Amniotic epithelial cell (primary cell): Measurements from ENCODE around the gene DHDH.
"Not testable (repeated sequence)": the region's sequence is repeated elsewhere in the genome, so short reads cannot be mapped to it uniquely, and the experiment has no call there.

Experiments
- DNase-seq: peaks from one replicate; pipeline ENCODE4 v3.0.0-alpha.2; 2010; ENCODE audit warnings: low read depth

Gene DHDH

DNA sequence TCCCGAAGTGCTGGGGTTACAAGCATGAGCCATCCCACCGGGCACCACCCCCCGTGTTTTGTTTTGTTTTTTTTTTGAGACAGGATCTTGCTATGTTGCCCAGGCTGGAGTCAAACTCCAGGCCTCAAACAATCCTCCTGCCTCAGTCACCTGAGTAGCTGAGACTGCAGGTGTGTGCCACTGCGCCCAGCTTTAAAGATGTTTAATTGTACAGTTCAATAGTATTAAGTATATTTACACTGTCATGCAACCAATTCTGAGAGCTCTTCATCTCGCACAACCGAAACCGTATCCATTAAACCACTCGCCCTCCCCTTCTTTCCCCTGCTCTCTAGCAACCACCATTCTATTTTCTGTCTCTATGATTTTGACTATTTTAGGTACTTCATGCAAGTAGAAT is 17.7 kb upstream of the DHDH start:
- DNase-seq, result no peak

DNA sequence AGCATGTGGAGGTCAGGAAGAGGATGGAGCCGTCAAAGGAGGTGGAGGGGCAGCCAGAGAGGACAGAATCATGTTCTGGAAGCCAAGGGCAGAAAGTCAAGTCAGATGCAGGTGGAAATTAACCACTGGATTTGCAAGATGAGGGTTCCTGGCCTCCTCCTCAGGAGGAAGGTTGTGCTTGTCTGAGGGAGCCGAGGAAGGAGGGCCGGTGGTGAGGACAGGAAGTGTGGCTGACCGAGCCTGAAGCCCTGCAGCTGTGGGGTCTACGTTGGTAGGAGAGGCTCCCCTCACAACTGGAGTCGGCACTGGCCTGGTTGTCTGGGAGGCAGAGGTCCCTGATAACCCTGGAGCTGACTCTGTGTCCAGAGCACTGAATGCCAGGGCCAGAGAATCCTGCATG is 15.4 kb upstream of the DHDH start:
- DNase-seq, result no peak

DNA sequence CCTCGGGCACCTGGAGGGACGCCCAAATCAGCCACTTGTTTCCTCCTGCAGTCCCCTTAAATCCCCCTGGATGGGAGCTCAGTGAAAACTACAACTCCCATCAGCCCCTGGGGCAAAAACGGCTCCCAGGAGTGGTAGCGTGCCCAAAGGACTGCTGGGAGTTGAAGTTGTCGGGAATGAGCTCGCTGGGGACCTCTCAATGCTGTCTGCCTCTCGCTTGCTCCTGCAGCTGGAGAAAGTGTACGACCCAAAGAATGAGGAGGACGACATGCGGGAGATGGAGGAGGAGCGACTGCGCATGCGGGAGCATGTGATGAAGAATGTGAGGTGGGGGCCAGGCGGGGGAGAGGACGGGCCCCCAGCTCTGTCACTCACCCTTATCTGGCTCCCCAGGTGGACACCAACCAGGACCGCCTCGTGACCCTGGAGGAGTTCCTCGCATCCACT is 14.7 kb upstream of the DHDH start:
- peak; percentile 20 for DNase-seq

DNA sequence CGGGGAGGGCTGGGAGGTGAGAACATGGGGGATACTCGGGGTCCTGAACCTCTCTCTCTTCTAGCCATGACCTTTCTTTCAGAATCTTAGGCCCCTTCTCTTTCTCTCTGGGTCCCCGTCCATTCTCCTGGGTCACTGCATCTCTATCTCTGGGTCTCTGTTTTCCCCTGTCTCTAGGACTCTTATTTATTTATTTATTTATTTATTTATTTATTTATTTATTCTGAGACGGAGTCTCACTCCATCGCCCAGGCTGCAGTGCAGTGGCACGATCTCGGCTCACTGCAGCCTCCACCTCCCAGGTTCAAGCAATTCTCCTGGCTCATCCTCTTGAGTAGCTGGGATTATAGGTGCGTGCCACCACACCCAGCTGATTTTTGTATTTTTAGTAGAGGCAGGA is 14.2 kb upstream of the DHDH start:
- not testable (repeated sequence) for DNase-seq

DNA sequence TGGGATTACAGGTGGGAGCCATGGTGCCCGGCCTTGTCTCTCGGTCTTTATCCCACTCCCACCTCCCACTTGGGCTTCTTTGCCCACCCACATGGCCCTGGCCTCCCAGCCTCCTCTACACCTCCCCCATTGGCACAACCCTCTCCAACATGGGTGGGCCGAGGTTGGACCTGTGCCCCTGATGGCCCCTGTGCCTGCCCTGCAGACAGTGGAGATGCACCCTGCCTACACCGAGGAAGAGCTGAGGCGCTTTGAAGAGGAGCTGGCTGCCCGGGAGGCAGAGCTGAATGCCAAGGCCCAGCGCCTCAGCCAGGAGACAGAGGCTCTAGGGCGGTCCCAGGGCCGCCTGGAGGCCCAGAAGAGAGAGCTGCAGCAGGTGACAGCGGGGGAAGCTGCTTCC is 12.6 kb upstream of the DHDH start:
- DNase-seq, result no peak

DNA sequence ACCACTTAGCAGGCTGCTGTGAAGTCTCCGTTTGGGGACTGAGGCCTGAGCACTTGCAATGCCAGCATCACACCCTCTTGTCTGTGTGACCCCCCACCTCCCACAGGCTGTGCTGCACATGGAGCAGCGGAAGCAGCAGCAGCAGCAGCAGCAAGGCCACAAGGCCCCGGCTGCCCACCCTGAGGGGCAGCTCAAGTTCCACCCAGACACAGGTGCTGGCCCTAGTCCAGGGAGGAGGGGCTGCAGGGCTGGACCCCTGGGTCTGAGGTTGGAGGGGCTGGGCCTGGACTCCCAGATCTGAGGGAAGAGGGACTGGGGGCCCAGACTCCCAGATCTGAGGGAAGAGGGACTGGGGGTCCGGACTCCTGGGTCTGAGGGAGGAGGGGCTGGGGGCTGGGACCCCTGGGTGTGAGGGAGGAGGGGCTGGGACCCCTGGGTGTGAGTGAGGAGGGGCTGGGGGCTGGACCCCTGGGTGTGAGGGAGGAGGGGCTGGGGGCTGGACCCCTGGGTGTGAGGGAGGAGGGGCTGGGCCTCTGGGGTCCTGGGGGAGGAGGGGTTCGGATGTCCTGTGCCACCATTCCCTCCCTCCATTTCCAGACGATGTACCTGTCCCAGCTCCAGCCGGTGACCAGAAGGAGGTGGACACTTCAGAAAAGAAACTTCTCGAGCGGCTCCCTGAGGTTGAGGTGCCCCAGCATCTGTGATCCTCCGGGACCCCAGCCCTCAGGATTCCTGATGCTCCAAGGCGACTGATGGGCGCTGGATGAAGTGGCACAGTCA is 11.6 kb upstream of the DHDH start:
- DNase-seq, result no peak

DNA sequence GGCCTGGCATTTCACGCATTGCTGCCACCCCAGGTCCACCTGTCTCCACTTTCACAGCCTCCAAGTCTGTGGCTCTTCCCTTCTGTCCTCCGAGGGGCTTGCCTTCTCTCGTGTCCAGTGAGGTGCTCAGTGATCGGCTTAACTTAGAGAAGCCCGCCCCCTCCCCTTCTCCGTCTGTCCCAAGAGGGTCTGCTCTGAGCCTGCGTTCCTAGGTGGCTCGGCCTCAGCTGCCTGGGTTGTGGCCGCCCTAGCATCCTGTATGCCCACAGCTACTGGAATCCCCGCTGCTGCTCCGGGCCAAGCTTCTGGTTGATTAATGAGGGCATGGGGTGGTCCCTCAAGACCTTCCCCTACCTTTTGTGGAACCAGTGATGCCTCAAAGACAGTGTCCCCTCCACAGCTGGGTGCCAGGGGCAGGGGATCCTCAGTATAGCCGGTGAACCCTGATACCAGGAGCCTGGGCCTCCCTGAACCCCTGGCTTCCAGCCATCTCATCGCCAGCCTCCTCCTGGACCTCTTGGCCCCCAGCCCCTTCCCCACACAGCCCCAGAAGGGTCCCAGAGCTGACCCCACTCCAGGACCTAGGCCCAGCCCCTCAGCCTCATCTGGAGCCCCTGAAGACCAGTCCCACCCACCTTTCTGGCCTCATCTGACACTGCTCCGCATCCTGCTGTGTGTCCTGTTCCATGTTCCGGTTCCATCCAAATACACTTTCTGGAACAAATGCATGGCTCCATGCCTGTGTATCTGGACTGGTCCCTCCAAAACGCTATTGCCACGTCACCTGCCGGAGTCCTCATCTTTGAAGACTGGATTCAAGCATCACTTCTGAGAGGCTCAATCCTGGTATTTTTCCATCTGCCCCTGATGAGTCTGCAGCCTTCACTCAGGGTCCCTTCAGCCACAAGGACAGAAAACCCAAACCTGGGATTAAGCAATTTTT is 10.7 kb upstream of the DHDH start:
- DNase-seq, result no peak

DNA sequence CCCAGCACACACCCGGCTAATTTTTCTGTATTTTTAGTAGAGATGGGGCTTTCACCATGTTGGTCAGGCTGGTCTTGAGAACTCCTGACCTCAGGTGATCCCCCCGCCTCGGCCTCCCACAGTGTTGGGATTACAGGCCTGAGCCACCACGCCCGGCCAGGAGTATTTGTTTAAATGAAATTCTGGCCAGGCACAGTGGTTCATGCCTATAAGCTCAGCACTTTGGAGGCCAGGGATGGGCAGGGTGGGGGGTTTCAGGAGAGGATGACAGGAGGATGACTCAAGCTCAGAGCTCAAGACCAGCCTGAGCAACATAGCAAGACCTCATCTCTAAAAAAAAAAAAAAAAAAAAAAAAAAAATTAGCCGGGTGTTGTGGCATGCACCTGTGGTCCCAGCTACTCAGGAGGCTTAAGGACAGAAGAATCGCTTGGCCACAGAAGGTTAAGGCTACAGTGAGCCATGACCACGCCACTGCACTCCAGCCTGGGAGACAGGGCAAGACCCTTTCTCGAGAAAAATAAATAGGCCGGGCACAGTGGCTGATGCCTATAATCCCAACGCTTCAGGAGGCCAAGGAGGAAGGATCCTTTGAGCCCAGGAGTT is 8.2 kb upstream of the DHDH start:
- peak; percentile 33 for DNase-seq

DNA sequence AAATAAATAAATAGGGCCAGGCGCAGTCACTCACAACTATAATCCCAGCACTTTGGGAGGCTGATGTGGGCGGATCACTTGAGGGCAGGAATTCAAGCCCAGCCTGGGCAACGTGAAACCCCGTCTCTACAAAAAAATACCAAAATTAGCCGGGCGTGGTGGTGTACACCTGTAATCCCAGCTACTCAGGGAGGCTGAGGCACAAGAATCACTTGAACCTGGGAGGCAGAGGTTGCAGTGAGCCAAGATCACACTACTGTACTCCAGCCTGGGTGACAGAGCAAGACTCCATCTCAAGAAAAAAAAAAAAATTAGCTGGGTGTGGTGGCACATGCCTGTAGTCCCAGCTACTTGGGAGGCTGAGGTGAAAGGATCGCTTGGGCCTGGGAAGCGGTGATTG is 7.6 kb upstream of the DHDH start:
- DNase-seq, result not testable (repeated sequence)

DNA sequence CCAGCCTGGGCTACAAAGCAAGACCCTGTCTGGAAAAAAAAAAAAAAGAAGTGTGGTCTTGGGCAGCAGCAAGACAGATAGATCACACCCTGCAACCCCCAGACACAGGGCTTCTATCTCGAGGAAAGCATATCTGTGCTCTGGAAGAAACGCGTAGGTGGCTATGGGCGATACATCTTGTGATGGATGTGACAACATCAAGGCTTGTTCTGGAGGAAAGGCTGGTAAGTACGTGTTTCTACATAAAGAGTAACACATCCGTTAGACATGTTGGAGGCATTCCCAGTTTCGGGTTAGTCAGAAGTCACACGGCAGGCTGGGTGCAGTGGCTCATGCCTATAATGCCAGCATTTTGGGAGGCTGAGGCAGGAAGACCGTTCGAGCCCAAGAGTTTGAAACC is 6.6 kb upstream of the DHDH start:
- peak; percentile 99 for DNase-seq

DNA sequence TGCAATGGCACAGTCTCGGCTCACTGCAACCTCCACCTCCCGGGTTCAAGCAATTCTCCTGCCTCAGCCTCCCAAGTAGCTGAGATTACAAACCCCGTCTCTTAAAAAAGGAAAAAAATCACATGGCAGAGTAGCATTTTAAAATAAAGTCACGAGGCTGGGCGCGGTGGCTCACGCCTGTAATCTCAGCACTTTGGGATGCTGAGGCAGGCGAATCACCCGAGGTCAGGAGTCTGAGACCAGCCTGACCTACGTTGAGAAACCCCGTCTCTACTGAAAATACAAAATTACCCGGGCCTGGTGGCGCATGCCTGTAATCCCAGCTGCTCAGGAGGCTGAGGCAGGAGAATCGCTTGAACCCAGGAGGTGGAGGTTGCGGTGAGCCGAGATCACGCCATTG is 5.8 kb upstream of the DHDH start:
- peak; percentile 7 for DNase-seq

DNA sequence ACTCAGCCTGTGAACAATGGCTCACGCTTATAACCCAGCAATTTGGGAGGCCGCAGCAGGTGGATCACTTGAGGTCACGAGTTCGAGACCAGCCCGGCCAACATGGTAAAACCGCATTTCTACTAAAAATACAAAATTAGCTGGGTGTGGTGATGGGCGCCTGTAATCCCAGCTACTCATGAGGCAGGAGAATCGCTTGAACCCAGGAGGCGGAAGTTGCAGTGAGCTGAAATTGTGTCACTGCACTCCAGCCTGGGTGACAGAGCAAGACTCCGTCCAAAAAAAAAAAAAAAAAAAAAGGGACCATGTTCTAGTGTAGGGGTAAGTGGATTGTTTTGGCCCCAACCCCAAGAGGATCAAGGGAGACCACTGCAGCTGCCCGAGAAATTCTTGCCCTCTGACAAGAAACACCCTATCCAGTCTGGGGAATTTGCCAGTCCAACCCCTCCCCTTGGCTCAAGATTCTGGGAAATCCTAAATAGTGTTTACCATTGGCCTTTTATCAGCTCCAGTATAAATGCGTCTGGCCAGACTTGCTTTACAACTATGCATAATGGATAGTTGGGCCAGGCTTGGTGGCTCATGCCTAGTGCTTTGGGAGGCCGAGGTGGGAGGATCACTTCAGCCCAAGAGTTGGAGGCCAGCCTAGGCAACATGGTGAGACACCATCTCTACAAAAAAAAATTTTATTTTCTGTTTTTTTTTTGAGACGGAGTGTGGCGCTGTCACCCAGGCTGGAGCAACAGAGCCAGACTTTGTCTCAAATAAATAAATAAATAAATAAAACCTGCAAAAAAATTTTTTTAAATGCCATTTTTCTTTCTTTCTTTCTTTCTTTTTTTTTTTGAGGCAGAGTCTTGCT is 5.1 kb upstream of the DHDH start:
- DNase-seq, result peak; percentile 11

DNA sequence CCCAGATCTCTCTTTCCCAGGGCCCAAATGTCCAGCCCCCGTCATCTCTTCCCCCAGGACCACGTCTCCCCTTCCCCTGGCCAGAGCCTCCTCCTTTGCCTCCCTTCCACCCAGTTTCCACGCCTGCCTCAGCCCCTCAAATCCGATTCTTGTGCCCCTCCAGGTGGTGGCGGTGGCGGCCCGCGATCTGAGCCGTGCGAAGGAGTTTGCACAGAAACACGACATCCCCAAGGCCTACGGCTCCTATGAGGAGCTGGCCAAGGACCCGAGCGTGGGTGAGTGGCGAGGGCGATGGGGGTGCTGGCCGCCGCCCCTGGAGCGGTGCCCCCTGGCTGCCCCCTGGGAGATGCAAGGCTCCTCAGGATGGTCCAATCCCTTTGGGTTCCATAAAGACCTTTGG is 1.3 kb downstream of the DHDH start:
- no peak for DNase-seq

DNA sequence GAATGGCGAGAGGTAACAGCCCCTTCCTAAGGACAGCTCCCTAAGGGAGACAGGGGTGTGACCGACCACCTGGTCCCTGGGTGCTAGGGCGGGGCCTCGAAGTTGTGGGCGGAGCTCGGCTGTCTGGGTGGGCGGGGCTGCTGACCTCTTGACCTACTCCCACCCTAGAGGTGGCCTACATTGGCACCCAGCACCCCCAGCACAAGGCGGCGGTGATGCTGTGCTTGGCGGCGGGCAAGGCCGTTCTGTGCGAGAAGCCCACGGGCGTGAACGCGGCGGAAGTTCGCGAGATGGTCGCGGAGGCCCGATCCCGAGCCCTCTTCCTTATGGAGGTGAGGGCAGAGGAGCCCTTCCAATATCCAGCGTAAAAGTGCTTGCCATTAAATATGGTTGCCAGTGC is 2.4 kb downstream of the DHDH start:
- DNase-seq, result no peak

DNA sequence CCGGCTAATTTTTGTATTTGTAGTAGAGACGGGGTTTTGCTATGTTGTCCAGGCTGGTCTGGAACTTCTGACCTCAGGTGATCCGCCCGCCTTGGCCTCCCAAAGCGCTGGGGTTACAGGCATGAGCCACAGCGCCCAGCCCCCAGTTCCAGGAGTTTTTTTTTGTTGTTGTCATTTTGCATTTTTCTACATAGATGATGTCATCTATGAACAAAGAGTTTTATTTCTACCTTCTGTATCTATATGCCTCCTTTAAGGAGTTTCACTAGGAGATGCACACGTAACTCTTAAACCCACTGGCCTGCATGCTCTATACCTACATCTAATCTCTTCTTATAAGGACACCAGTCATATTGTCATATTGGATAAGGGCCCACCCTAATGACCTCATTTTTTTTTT is 4.8 kb downstream of the DHDH start:
- no peak for DNase-seq

DNA sequence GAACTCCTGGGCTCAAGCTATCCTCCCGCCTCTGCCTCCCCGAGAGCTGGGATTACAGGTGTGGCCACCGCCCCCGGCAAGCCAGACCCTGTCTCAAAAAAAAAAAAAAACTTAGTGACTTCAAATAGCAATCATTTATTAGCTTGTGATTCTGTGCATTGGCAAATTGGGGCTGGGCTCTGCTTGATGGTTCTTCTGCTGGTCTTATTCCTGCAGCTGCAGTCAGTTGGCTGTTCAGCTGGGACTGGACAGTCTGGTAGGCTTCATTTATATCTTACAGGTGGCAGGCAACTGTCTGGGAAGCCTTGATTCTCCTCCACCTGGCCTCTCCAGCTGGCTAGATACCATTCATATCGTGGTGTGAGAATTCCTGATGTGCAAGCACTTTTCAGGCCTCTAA is 7.4 kb downstream of the DHDH start:
- no peak for DNase-seq

DNA sequence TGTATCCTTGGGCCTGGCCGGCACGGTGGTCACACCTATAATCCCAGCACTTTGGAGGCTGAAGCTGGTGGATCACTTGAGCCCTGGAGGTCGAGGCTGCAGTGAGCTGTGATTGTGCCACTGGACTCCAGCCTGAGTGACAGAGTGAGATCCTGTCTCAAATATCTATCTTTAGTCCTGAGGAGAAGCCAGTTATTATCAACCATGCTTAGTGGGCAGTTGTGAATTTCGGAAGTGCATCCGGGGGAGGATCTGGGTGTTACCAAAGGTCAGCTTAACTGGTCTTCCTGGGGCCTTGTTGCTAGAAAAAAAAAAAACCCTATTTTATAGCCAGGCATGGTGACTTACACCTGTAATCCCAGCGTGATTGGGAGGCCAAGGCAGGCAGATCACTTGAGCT is 9.6 kb downstream of the DHDH start:
- DNase-seq, result no peak

DNA sequence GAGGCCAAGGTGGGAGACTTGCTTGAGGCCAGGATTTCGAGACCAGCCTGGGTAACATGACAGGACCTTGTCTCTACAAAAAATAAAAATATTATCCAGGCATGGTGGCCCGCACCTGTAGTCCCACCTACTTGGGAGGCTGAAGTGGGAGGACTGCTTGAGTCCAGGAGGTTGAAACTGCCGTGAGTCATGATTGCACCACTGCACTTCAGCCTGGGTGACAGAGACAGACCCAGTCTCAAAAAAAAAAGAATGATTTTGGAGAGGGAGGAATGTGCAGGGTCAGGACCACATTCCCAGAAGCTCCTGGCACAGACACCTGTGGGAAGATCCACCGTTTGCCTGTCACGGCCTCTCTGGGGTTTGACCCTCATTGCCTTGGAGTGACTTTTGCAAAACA is 11.9 kb downstream of the DHDH start:
- DNase-seq, result no peak

DNA sequence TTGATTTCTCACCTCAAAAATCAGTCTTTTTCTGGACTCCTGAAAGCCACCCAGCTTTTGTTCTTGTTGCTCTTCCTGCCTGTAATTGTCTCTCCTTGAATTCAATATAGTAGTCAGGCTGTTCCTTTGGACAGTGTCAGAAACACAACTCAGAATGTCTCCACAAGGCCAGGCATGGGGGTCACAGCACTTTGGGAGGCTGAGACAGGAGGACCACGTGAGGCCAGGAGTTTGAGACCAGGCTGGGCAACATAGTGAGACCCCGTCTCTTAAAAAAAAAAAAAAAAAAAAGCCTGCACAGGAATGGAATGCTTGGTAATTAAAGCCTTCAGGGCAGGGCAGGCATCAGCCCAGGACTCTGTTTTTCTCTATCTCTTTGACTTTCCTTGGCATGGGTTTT is 12.3 kb downstream of the DHDH start:
- DNase-seq, result no peak

DNA sequence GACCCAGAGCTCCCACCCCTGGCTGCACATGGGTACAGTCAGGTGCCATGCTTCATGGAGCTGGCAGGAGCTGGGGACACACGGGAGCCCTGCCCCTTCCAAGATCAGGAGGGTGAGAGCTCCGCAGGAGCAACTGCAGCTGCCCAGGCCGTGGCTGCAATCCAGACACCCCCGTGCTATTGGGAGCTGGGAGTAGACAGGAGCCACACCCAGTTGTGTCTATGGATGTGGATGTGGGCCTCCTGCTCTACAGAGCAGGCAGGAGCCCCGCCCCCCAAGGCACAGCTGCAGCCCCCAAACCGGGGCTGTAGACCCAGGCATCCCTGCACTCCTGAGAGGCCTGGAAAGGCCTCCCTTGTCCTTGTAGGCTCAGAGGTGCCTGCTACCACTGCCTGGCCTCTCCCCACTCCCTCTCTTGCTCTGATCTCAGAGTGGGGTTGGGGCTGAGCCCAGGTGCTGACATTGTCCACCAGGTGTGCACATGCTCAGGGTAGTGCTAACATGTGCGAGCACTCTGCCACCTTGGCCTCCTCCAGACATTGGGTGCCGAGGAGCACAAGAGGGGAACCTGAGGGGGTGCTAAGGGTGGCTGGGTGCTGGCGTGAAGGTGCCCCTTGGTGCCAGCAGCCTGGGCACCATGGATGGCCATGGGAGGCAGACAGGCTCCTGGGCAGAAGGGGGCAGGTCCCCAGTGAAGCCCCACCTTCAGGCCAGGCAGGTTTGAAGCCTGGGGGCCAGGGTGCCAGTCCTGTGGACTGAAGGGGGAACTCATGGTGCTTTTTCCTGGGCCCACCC is 13.2 kb downstream of the DHDH start:
- DNase-seq, result no peak

DNA sequence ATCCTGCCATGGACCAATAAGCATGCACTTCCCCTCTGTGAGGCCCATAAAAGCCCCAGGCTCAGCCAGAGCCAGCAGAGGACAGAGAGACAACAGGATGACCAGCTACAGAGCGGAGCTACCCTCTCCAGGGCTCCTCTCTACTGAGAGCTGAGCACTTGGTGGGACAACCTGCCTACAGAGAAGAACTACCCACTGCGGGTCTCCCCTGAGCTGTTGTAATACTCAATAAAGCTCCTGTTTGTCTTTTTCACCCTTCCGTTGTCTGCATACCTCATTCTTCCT is 13.7 kb downstream of the DHDH start:
- DNase-seq, result no peak
